ENCODE measurements around the gene XYLT1. TPM values are rescaled to one million over a fixed set of nuclear protein-coding genes. Genes with fewer than 3 reads are reported as not detected.
A peak's percentile ranks its signal among the peaks of the same experiment; 100 is the strongest.

The XYLT1 gene
- total and polyA plus RNA-seq, 9 of the 15 experiments (the other 6 are each of a cell fraction or from before 2014, with no cell fraction given), result 0.03 to 0.09 (median 0.08) TPM; not detected in 6

- Histone ChIP-seq H3K27me3 (ENCODE audit: control insufficient read depth in 2 of 2, insufficient read depth in 2 of 2, low read length in 2 of 2) (no peaks in the 10 kb centered on the region), H3K9ac (ENCODE audit: insufficient read depth in 1 of 2, low read depth in 2 of 2, low read length in 2 of 2) (no peak overlapping the region), H4K20me1 (replicated peaks; ENCODE audit: control insufficient read depth, insufficient read depth, low read length) (no peaks in the 10 kb centered on the region), H3K9me1 (ENCODE audit: control insufficient read depth, insufficient read depth, low read length) (no peaks in the 10 kb centered on the region), H3K27ac (ENCODE audit: extremely low read depth, low read depth, low read length) (no peak overlapping the region), H3K36me3 (ENCODE audit: control insufficient read depth, insufficient read depth, low read length) (no peaks in the 10 kb centered on the region), H3K4me2 (ENCODE audit: insufficient read depth, low read length) (no peak overlapping the region), H3K4me1 (replicated peaks in 1 of 2; ENCODE audit: control insufficient read depth in 2 of 2, insufficient read depth in 2 of 2, low read length in 2 of 2) (no peaks in the 10 kb centered on the region), H3K9me3 (replicated peaks; ENCODE audit: control insufficient read depth, insufficient read depth, low read depth, low read length) (no peaks in the 10 kb centered on the region), H3K79me2 (ENCODE audit: control insufficient read depth, insufficient read depth, low read length) (no peaks in the 10 kb centered on the region), H3K4me3 (no peak overlapping the region), H2AFZ (ENCODE audit: low read depth, low read length) (no peak overlapping the region)
- DNase-seq (ENCODE audit: extremely low read depth in 1 of 4, low spot score in 3 of 4), result no peak
- intact Hi-C loops (cut with micrococcal nuclease), result no loop called here
- 0 out of 3 replicates have a peak, but pooled peaks have one; percentile 31 for ATAC-seq
- FAIRE-seq, result no peak
- ChIA-PET CTCF (ENCODE audit: low intra/inter-chr PET ratio) (no interaction called here), POLR2A (no interaction called here)
- no peak for TF ChIP-seq MXI1 (IDR thresholded peaks at IDR 0.05; ENCODE audit: low read depth, low read length)
- TF ChIP-seq ZNF668 (CRISPR knock-in tag; IDR thresholded peaks at IDR 0.05), result no peak
- no peak for TF ChIP-seq MAX (CRISPR knock-in tag; IDR thresholded peaks at IDR 0.05)
- TF ChIP-seq BCOR (IDR thresholded peaks at IDR 0.05), result no peak
- TF ChIP-seq ZNF280B (CRISPR knock-in tag; IDR thresholded peaks at IDR 0.05), result no peak
- TF ChIP-seq CHAMP1 (IDR thresholded peaks at IDR 0.05), result no peak
- no peak for TF ChIP-seq ZSCAN29 (IDR thresholded peaks at IDR 0.05)
- no peak for TF ChIP-seq ZNF699 (CRISPR knock-in tag; IDR thresholded peaks at IDR 0.05; ENCODE audit: insufficient replicate concordance)
- no peak for TF ChIP-seq ZBTB11 (CRISPR knock-in tag; IDR thresholded peaks at IDR 0.05)
- no peak for TF ChIP-seq ZNF140 (CRISPR knock-in tag; IDR thresholded peaks at IDR 0.05)
- no peak for TF ChIP-seq HDAC1 (IDR thresholded peaks at IDR 0.05)
- no peak for TF ChIP-seq BRD9 (IDR thresholded peaks at IDR 0.05; ENCODE audit: low read depth, partially characterized antibody)
- TF ChIP-seq MCM2 (IDR thresholded peaks at IDR 0.05; ENCODE audit: low read depth), result no peak
- no TSS peak for BruUV-seq (replicated peaks)
- WGBS (ENCODE audit: insufficient coverage, low coverage, missing lambda C conversion rate), result 0% methylated on average over 4 of the region's 4 CpGs
- in situ Hi-C loops (cut with MboI), result no loop called here
Measured at GRCh38 chr16:17491140-17491662, 20.4 kb upstream of the XYLT1 start.

All from K562 (cell line).